A549 (cell line): ENCODE results near the gene POLD4.

ENCODE experiments used
- CHD2 ChIP-seq: fragments of 150-350 bp; IDR thresholded peaks from 2 replicates; pipeline ENCODE4 v1.6.1; 2014; ENCODE audit warnings: low read length; ENCODE audit not compliant: partially characterized antibody
- POLR2A ChIP-seq: IDR thresholded peaks from 2 replicates; pipeline ENCODE4 v1.6.1; 2012; ENCODE audit warnings: mild to moderate bottlenecking, low read length
- TF ChIP-seq, protein P1 (sequence below): fragments of 450-650 bp; IDR thresholded peaks from 2 replicates; pipeline ENCODE4 v1.6.1; 2014; ENCODE audit warnings: antibody characterized with exemption

DNA sequence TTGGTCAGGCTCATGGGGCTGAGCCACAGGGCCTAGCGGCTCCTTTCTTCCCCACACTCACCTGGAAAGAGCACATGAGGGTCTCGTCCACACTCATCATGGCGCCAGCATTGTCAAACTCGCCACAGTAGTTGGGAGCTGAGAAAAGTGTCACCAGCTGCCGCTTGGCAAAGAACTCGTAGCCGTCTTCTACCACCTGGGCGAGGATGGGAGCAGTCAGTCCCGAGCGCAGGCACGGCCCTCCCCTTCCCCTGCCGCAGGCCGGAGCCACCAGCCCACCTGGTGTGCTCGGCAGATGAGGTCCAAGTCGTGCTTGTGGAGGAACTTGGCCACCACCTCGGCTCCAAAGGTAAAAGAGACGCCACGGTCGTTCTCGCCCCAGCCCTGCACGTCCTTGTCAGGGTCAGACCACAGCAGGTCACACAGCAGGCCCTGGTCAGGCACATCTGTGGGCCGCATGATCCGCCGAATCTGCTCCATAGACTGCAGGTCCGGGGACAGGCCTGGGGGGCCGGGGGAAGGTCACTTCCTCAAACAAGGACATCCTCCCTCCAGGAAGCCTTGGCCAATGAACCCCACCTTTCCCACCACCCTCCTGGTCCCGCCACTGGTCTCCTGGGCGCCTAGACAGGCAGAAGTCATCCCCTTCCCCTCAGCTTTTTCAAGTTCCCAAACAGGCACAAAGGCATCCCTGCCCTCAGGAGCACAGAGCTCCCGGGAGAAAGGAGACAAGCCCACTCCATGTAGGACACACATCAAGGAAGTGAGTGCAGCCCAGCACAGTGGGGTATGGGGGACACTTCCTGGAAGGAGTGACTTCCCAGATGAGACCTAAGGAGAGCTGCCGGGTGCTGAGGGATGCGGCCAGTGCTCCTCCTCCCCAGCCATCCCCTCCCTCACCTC lies 45.6 kb upstream of the POLD4 start:
- TF ChIP-seq, protein P1, sequence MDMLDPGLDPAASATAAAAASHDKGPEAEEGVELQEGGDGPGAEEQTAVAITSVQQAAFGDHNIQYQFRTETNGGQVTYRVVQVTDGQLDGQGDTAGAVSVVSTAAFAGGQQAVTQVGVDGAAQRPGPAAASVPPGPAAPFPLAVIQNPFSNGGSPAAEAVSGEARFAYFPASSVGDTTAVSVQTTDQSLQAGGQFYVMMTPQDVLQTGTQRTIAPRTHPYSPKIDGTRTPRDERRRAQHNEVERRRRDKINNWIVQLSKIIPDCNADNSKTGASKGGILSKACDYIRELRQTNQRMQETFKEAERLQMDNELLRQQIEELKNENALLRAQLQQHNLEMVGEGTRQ: no peak
- TF ChIP-seq POLR2A (no peak), CHD2 (no peak)
